ENCODE measurements around the gene DUSP15.
"Not testable (repeated sequence)": the region's sequence is repeated elsewhere in the genome, so short reads cannot be mapped to it uniquely, and the experiment has no call there.

The DUSP15 gene

GRCh38 chr20:31837896-31838397, 32.4 kb downstream of the DUSP15 start:
- no peak for FAIRE-seq

- FAIRE-seq, result no peak
These were observed 33.3 kb downstream of the DUSP15 start for GRCh38 chr20:31836853-31837608.

- no peak for FAIRE-seq
These were observed 34.1 kb downstream of the DUSP15 start for GRCh38 chr20:31835977-31836852.

DNA sequence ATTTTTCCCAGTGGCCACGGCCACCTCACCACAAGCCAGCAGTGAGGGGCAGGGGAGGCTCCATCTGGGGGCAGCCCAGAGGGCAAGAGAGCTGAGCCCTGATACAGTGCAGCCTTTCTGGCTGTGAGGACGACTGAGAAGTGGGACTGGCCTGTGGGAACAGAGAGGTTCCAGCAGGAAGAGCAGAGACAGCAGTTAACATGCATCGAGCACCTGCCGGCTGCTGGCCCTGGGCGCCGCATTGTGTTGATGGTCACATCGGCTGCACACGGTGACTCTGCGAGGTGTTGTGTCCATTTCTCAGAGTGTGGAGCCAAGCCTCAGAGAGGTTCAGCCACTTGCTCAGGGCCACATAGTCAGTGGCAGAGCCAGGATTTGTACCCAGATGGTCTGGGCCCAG, 34.8 kb downstream of the DUSP15 start:
- no peak for FAIRE-seq

DNA sequence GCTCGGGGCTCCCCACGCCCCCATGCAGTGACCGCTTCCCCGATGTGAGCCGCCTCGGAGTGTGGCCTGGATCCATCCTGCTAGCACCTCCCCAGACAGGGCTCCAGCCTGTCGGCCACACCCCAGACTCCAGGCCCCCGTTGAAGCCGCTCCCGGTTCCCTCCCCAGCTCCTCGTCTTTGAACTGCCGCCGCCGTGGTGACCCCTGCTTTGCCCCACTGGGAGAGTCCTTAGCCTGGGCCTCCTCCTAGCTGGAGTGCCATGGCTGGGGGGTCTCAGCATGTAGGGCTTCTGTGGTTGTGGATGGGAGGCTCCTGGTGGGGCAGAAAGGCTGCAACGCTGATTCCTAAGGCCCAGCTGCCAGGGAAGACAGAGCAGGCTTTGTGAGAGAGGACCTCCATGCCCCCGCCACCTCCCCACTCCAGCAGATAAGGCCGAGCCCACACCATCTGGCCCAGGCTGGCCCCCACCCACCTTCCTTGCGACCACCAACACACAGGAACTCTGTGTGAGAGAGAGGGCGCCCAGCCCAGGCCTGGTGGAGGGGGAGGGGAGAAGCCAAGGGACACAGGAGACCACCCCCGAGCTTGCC, 36.3 kb downstream of the DUSP15 start:
- FAIRE-seq, result no peak

DNA sequence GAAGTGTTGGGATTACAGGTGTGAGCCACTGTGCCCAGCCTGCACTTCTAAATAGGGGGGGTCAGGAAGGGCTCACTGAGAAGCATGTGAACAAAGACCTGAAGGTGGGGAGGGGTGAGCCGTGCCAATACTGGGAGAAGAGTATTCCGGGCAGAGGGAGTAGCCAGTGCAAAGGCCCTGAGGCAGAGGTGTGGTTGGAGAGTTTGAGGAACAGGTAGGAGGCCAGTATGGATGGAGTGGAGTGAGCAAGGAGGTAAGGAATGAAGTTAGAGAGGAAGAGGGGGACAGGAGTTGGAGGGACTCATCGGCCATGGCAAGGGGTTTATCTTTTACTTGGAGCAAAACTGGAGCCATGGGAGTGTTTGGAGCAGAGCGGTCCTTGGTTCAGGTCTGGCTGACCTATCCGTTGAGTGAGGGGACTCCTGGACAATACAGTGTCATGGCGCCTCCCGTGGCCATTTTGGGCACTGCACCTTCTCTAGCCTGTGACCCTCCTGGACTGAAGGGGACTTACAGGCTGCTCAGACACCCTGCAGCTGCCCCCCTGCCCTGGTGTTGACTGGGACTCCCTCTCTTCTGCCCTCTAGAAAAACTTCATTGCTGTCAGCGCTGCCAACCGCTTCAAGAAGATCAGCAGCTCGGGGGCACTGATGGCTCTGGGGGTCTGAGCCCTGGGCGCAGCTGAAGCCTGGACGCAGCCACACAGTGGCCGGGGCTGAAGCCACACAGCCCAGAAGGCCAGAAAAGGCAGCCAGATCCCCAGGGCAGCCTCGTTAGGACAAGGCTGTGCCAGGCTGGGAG, 37.0 kb downstream of the DUSP15 start:
- FAIRE-seq, result no peak

DNA sequence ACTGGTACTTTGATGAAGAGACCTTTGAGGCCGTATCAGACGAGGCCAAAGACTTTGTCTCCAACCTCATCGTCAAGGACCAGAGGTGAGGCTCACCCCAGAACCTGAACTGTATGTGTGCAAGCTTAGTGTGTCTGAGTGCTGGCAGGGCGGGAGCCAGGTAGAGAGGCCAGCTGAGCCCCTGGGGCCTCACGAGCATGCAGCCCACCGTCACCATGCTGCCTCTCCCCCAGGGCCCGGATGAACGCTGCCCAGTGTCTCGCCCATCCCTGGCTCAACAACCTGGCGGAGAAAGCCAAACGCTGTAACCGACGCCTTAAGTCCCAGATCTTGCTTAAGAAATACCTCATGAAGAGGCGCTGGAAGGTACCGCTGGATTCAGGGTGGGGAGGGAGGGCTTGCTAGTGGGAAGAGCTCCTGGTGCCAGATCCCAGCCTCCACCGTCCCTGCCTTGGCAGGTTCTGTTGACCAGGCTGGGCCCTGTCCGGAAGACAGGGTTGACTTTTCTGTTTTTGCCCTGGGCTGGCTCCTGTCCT, 38.5 kb downstream of the DUSP15 start:
- FAIRE-seq, result no peak

DNA sequence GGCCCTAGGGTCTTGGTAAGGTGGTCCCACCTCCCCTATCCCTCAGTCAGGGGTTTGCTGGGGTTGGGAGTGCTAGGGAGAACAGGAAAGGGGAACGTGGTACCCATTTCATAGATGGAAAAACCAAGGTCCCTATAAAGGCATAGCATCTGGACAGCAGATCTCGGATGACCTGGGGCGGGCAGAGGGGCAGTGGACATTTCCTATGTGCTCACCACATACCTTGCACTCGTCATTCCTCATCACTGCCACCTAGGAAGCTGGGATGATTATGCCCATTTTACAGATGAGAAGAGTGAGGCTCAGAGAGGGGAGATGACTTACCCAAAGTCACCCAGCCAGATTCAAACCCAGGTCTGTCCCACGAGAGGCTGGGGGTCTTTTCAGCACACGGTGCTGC, 39.1 kb downstream of the DUSP15 start:
- FAIRE-seq, result no peak

GRCh38 chr20:31830406-31830981, 39.8 kb downstream of the DUSP15 start:
- no peak for FAIRE-seq

- no peak for FAIRE-seq
These were observed 40.6 kb downstream of the DUSP15 start for GRCh38 chr20:31829731-31830130.

GRCh38 chr20:31828016-31828415, 42.3 kb downstream of the DUSP15 start:
- not testable (repeated sequence) for FAIRE-seq

DNA sequence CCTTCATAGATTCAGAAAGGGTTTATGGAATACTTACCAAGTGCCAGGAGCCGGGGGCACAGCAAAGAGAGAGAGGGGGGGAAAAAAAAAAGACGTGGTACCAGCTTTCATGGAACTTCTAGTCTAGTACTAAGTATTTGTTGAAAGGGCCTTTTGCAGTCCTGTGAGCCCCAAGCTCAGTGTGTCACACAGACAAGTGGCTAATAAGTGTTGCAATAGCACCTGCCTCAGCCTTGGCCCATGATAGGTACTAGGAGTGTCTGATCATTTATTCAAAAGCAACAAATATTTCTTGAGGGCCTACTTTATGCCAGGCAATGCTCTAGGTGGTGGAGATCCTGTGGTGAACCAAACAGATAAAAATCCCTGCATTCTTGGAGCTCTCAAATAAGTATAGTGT, 43.3 kb downstream of the DUSP15 start:
- FAIRE-seq, result no peak

DNA sequence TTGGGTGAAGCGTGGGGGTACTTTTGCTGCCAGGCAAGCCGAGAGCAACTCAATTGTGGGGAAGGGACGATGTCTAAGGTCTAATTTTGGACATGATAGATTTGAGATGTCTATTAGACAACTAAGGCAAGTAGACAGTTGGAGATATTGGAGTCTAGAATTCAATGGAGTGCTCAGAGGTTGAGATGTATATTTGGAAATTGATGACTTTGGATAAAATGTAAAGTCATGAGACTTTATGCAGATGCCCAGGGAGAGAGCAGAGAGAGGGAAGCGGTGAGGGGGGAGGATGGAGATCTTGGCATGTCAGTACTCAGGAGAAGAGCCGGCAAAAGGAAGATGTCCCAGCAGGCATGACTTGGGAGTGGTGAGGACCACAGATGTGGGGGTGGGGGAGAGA, 44.3 kb downstream of the DUSP15 start:
- no peak for FAIRE-seq

DNA sequence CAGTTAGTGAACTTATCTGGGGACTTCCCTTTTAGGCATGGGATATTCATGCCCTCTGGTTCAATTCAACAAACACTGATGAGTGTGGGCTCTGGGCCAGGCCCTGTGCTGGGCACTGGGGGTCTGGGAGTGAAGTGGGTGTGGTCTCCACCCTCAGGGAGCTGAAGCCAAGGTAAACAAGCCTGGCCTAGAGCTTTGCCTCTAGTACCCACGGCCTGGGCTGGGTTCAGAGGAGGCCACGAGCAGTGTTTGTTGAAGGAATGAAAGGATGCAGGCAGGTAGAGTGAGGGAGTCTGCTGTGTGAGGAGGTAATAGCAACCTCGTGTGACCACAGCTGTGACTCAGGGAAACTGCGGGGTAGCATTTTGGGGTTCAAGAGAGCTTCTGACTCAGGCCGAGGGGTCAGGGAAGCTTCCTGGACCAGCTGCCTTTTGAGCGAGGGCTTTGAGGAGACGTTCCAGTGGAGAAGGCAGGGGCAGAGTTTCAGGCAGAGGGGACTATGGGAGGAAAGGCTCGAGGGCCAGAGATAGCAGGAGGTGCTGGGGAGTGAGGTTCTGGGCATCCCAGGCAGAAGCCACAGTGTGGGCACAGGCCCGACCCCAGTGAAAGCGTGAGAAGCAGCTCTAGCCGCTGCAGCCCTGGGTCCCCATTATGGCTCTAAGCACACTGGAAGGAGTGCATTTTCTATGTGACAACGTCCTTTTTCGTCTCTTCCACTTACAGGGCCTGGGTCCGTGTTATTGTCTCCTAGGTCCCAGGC, 45.6 kb downstream of the DUSP15 start:
- no peak for FAIRE-seq

DNA sequence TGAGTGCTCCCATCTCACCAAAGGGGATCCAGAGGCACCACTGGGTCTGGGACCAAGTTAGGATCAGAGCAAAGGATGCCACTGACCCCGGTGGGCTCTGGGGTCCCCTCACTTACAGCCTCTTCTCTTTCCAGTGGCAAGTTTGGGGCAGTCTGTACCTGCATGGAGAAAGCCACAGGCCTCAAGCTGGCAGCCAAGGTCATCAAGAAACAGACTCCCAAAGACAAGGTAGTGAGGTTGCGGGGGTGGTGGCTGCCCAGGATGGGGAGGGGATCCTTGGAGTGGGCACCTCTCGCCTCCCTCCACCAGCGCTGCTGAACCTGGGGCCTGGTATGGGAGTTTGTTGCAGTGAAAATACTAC, 46.2 kb downstream of the DUSP15 start:
- no peak for FAIRE-seq

- FAIRE-seq, result no peak
These were observed 46.8 kb downstream of the DUSP15 start for GRCh38 chr20:31823360-31824124.

DNA sequence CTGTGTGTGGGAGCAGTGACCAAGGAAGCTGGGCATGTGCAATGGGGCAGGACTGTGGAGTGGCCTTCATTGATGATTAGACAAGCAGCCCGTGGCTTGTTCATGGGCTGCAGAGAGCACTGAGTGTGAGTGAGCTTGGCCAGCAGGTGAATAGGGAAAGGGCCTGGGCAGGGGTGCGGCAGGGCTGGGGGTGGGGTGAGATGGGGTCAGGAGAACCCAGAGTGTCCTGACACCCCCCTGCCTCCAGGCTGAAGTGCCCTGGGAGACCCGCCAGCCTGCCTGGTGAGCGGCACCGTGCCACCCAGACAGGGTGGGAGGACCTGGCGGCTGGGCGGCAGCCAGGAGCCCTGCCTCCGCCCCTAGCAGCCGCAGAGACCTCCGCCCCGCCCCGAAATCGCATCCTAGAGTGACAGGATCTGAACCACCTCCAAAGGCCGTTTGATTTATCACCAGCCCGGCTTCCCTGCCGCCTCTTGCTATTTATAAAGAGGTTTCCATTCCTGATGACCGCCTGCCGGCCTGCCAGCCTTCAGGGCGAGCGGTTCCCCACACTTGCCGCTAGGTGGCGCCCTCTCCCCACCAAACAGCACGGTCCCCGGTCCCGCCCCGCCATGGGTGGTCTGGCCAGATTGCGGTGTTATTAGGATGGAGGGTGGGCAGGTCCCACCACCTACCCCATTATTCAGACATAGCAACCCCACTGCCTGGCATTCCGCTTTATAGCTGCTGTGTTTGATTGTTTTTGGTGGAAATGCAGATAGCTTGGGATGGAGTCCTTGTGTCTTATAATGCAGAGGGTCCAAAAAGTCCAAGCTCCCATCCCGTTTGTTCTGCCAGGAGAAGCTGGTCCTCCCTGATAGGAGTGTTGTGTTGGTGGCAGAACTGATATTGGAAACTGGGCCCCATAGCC, 47.7 kb downstream of the DUSP15 start:
- FAIRE-seq, result no peak

DNA sequence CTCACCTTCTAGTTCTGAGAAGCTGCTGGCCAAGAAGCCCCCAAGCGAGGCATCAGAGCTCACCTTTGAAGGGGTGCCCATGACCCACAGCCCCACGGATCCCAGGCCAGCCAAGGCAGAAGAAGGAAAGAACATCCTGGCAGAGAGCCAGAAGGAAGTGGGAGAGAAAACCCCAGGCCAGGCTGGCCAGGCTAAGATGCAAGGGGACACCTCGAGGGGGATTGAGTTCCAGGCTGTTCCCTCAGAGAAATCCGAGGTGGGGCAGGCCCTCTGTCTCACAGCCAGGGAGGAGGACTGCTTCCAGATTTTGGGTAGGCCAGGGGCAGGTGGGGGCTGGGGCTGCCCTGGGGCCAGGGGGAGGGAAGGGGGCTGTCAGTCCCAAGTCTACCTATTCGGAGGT, 48.9 kb downstream of the DUSP15 start:
- FAIRE-seq, result no peak

- no peak for FAIRE-seq
These were observed 50.1 kb downstream of the DUSP15 start for GRCh38 chr20:31820228-31820627.

All from endometrium (tissue), 2 donors.